GM23338 (cell line): Measurements from ENCODE around the gene NDUFB5. TPM values are rescaled to one million over a fixed set of nuclear protein-coding genes. Genes with fewer than 3 reads are reported as not detected.

Experiments
- ATAC-seq: fragments of 200-7000 bp; cut with Tn5 transposase; 3 replicates; pipeline ENCODE4 v1.9.1; 2020
- DNase-seq: peaks from one replicate; pipeline ENCODE4 v3.0.0-alpha.2; 2015; ENCODE audit warnings: low spot score
- H2AFZ ChIP-seq: fragments of 200-600 bp; sonication (generic); 2 replicates; pipeline ENCODE4 v1.8.0; 2016; ENCODE audit warnings: antibody characterized with exemption, mild to moderate bottlenecking, moderate library complexity
- H3F3A ChIP-seq: fragments of 200-600 bp; sonication (generic); replicated peaks from 2 replicates; pipeline ENCODE4 v1.8.0; 2017; ENCODE audit warnings: antibody characterized with exemption, mixed run types, low read depth
- H3K27ac ChIP-seq: fragments of 200-600 bp; sonication (generic); 2 replicates; pipeline ENCODE4 v1.6.1; 2016; ENCODE audit warnings: low read depth
- H3K27me3 ChIP-seq: fragments of 200-600 bp; sonication (generic); 2 replicates; pipeline ENCODE4 v1.8.0; 2016; ENCODE audit warnings: mild to moderate bottlenecking, mixed run types, moderate library complexity; ENCODE audit not compliant: insufficient read depth
- H3K36me3 ChIP-seq: fragments of 200-600 bp; sonication (generic); 2 replicates; pipeline ENCODE4 v1.8.0; 2016; ENCODE audit warnings: mild to moderate bottlenecking; ENCODE audit not compliant: insufficient read depth
- H3K4me1 ChIP-seq: fragments of 200-600 bp; sonication (generic); 2 replicates; pipeline ENCODE4 v1.8.0; 2016; ENCODE audit warnings: mild to moderate bottlenecking, moderate library complexity; ENCODE audit not compliant: insufficient read depth
- H3K4me2 ChIP-seq: fragments of 200-600 bp; sonication (generic); 2 replicates; pipeline ENCODE4 v1.7.1; 2017; ENCODE audit warnings: mixed run types
- H3K4me3 ChIP-seq: fragments of 200-600 bp; sonication (generic); 2 replicates; pipeline ENCODE4 v1.6.1; 2016; ENCODE audit warnings: mixed run types
- H3K79me2 ChIP-seq: fragments of 200-600 bp; sonication (generic); replicated peaks from 2 replicates; pipeline ENCODE4 v1.8.0; 2017; ENCODE audit warnings: mild to moderate bottlenecking; ENCODE audit not compliant: insufficient read depth
- H3K9me2 ChIP-seq: fragments of 200-600 bp; sonication (generic); 2 replicates; pipeline ENCODE4 v1.8.0; 2017; ENCODE audit not compliant: insufficient read depth
- H4K20me1 ChIP-seq: fragments of 200-600 bp; sonication (generic); replicated peaks from 2 replicates; pipeline ENCODE4 v1.8.0; 2017; ENCODE audit warnings: mild to moderate bottlenecking; ENCODE audit not compliant: insufficient read depth
- H3K27ac Mint-ChIP-seq: 2 replicates; pipeline ENCODE4 v1.8.0; 2020; ENCODE audit warnings: inconsistent platforms, mild to moderate bottlenecking, moderate library complexity, mixed read lengths
- H3K27me3 Mint-ChIP-seq: 3 replicates; pipeline ENCODE4 v1.8.0; 2022; ENCODE audit warnings: low read depth, mild to moderate bottlenecking, moderate library complexity, mixed read lengths, inconsistent platforms; ENCODE audit not compliant: insufficient read depth, poor library complexity
- H3K36me3 Mint-ChIP-seq: 3 replicates; pipeline ENCODE4 v1.8.0; 2021; ENCODE audit warnings: low read depth, mild to moderate bottlenecking, inconsistent platforms, moderate library complexity, mixed read lengths
- H3K4me1 Mint-ChIP-seq: 3 replicates; pipeline ENCODE4 v1.8.0; 2020; ENCODE audit warnings: mild to moderate bottlenecking, inconsistent platforms, mixed read lengths
- H3K4me3 Mint-ChIP-seq: 3 replicates; pipeline ENCODE4 v1.8.0; 2021; ENCODE audit warnings: moderate library complexity, mild to moderate bottlenecking, inconsistent platforms, mixed read lengths
- H3K9me3 Mint-ChIP-seq: 3 replicates; pipeline ENCODE4 v1.8.0; 2020; ENCODE audit warnings: moderate library complexity, mild to moderate bottlenecking, inconsistent platforms, mixed read lengths
- CREB1 ChIP-seq: fragments of 250-450 bp; sonication (Bioruptor Pico); IDR thresholded peaks from 2 replicates; pipeline ENCODE4 v1.5.0; 2020; ENCODE audit warnings: low read depth, mild to moderate bottlenecking, moderate library complexity
- EZH2 ChIP-seq: fragments of 200-600 bp; sonication (generic); IDR thresholded peaks from one replicate; pipeline ENCODE4 v1.8.0; 2017; ENCODE audit warnings: antibody characterized with exemption, mild to moderate bottlenecking, low read depth; ENCODE audit not compliant: unreplicated experiment
- EZH2phosphoT487 ChIP-seq: fragments of 200-600 bp; sonication (generic); IDR thresholded peaks from one replicate; pipeline ENCODE4 v1.8.1; 2018; ENCODE audit warnings: antibody characterized with exemption; ENCODE audit not compliant: unreplicated experiment
- JUNB ChIP-seq: IDR thresholded peaks from one replicate; pipeline ENCODE4 v1.6.1; 2016; ENCODE audit warnings: antibody characterized with exemption; ENCODE audit not compliant: unreplicated experiment
- NANOG ChIP-seq: IDR thresholded peaks from 2 replicates; pipeline ENCODE4 v1.6.1; 2016; ENCODE audit warnings: antibody characterized with exemption, borderline replicate concordance
- POLR2AphosphoS5 ChIP-seq: IDR thresholded peaks from 2 replicates; pipeline ENCODE4 v1.6.1; 2016; ENCODE audit warnings: antibody characterized with exemption, low read depth
- STAT1 ChIP-seq: IDR thresholded peaks from one replicate; pipeline ENCODE4 v1.6.1; 2016; ENCODE audit warnings: antibody characterized with exemption; ENCODE audit not compliant: unreplicated experiment
- ZNF114 ChIP-seq: fragments of 250-450 bp; sonication (Bioruptor Pico); IDR thresholded peaks from 2 replicates; pipeline ENCODE4 v1.5.0; 2020; ENCODE audit warnings: mild to moderate bottlenecking, moderate library complexity
- ZNF331 ChIP-seq: fragments of 250-450 bp; sonication (Bioruptor Pico); IDR thresholded peaks from 2 replicates; pipeline ENCODE4 v1.5.0; 2020; ENCODE audit warnings: low read depth, mild to moderate bottlenecking, moderate library complexity
- polyA plus RNA-seq: library from polyadenylated mRNA; unstranded; fragments of >200 nt; fragmentation: Nextera tagmentation; extraction: Ambion mirVana; gene quantifications from 2 replicates; pipeline ENCODE4 v1.2.1, GENCODE V29; 2016
- total RNA-seq: library from RNA; depleted of rRNA; stranded (reverse); fragments of >200 nt; shearing (Covaris generic); gene quantifications from 2 replicates; pipeline ENCODE4 v1.2.3, GENCODE V29; 2014
- TF ChIP-seq, protein P1 (sequence below): IDR thresholded peaks from one replicate; pipeline ENCODE4 v1.6.1; 2018; ENCODE audit warnings: antibody characterized with exemption; ENCODE audit not compliant: unreplicated experiment
- TF ChIP-seq, protein P2 (sequence below), 2 experiments: fragments of 200-600 bp in 1 of 2; sonication (generic) in 1 of 2; conservative IDR thresholded peaks; 2 replicates each; pipeline versions ENCODE4 v1.5.1 to v1.6.1; 2016 to 2017; ENCODE audit warnings: antibody characterized with exemption in 2 of 2, low read depth in 2 of 2, mild to moderate bottlenecking in 2 of 2, moderate library complexity in 1 of 2
- TF ChIP-seq, protein P3 (sequence below): IDR thresholded peaks from 2 replicates; pipeline ENCODE4 v1.6.1; 2016; ENCODE audit warnings: antibody characterized with exemption
- TF ChIP-seq, protein P4 (sequence below): fragments of 250-450 bp; sonication (Bioruptor Pico); IDR thresholded peaks from 2 replicates; pipeline ENCODE4 v1.5.0; 2020; ENCODE audit warnings: mild to moderate bottlenecking, moderate library complexity

Gene NDUFB5
- total and polyA plus RNA-seq, 2 experiments from 2014 or later, result 65.4 to 113 TPM

DNA sequence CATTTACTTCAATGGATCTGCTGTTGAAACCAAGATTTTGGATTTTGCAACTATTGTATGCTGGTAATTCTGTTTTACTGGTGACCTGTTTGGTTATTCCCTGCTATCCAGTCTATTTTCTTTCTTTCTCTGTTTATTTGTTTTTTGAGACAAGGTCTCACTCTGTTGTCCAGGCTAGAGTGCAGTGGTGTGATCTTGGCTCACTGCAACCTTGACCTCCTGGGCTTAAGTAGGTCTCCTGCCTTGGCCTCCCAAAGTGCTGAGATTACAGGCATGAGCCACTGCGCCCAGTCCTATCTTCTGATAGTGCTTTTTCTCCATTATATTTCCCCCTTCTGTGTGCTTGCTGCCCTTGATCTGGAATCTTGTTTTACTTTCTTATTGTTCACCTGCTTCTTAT is 63.8 kb downstream of the NDUFB5 start:
- peaks cover 100% of the 10 kb centered on the region for H3K79me2 ChIP-seq
- Mint-ChIP-seq H3K4me3 (no peak overlapping the region), H3K36me3 (no peaks in the 10 kb centered on the region; the same call in 2 of the 3 replicates), H3K27ac (no peak overlapping the region), H3K9me3 (no peaks in the 10 kb centered on the region), H3K27me3 (peaks cover 2% of the 10 kb centered on the region), H3K4me1 (peaks cover 40% of the 10 kb centered on the region)
- TF ChIP-seq NANOG, result no peak
- no peak for TF ChIP-seq EZH2phosphoT487
- no peak for TF ChIP-seq ZNF114 (CRISPR knock-in tag)
- no peak for TF ChIP-seq POLR2AphosphoS5
- no peak for TF ChIP-seq STAT1
- TF ChIP-seq EZH2, result no peak
- TF ChIP-seq, protein P1, sequence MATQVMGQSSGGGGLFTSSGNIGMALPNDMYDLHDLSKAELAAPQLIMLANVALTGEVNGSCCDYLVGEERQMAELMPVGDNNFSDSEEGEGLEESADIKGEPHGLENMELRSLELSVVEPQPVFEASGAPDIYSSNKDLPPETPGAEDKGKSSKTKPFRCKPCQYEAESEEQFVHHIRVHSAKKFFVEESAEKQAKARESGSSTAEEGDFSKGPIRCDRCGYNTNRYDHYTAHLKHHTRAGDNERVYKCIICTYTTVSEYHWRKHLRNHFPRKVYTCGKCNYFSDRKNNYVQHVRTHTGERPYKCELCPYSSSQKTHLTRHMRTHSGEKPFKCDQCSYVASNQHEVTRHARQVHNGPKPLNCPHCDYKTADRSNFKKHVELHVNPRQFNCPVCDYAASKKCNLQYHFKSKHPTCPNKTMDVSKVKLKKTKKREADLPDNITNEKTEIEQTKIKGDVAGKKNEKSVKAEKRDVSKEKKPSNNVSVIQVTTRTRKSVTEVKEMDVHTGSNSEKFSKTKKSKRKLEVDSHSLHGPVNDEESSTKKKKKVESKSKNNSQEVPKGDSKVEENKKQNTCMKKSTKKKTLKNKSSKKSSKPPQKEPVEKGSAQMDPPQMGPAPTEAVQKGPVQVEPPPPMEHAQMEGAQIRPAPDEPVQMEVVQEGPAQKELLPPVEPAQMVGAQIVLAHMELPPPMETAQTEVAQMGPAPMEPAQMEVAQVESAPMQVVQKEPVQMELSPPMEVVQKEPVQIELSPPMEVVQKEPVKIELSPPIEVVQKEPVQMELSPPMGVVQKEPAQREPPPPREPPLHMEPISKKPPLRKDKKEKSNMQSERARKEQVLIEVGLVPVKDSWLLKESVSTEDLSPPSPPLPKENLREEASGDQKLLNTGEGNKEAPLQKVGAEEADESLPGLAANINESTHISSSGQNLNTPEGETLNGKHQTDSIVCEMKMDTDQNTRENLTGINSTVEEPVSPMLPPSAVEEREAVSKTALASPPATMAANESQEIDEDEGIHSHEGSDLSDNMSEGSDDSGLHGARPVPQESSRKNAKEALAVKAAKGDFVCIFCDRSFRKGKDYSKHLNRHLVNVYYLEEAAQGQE, result no peak
- no peak for TF ChIP-seq ZNF331 (CRISPR knock-in tag)
- TF ChIP-seq, protein P2, sequence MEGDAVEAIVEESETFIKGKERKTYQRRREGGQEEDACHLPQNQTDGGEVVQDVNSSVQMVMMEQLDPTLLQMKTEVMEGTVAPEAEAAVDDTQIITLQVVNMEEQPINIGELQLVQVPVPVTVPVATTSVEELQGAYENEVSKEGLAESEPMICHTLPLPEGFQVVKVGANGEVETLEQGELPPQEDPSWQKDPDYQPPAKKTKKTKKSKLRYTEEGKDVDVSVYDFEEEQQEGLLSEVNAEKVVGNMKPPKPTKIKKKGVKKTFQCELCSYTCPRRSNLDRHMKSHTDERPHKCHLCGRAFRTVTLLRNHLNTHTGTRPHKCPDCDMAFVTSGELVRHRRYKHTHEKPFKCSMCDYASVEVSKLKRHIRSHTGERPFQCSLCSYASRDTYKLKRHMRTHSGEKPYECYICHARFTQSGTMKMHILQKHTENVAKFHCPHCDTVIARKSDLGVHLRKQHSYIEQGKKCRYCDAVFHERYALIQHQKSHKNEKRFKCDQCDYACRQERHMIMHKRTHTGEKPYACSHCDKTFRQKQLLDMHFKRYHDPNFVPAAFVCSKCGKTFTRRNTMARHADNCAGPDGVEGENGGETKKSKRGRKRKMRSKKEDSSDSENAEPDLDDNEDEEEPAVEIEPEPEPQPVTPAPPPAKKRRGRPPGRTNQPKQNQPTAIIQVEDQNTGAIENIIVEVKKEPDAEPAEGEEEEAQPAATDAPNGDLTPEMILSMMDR (conservative IDR thresholded peaks at IDR 0.05; ENCODE audit: low read depth in 2 of 2), result no peak
- TF ChIP-seq, protein P3, sequence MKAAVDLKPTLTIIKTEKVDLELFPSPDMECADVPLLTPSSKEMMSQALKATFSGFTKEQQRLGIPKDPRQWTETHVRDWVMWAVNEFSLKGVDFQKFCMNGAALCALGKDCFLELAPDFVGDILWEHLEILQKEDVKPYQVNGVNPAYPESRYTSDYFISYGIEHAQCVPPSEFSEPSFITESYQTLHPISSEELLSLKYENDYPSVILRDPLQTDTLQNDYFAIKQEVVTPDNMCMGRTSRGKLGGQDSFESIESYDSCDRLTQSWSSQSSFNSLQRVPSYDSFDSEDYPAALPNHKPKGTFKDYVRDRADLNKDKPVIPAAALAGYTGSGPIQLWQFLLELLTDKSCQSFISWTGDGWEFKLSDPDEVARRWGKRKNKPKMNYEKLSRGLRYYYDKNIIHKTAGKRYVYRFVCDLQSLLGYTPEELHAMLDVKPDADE, result no peak
- TF ChIP-seq, protein P4, sequence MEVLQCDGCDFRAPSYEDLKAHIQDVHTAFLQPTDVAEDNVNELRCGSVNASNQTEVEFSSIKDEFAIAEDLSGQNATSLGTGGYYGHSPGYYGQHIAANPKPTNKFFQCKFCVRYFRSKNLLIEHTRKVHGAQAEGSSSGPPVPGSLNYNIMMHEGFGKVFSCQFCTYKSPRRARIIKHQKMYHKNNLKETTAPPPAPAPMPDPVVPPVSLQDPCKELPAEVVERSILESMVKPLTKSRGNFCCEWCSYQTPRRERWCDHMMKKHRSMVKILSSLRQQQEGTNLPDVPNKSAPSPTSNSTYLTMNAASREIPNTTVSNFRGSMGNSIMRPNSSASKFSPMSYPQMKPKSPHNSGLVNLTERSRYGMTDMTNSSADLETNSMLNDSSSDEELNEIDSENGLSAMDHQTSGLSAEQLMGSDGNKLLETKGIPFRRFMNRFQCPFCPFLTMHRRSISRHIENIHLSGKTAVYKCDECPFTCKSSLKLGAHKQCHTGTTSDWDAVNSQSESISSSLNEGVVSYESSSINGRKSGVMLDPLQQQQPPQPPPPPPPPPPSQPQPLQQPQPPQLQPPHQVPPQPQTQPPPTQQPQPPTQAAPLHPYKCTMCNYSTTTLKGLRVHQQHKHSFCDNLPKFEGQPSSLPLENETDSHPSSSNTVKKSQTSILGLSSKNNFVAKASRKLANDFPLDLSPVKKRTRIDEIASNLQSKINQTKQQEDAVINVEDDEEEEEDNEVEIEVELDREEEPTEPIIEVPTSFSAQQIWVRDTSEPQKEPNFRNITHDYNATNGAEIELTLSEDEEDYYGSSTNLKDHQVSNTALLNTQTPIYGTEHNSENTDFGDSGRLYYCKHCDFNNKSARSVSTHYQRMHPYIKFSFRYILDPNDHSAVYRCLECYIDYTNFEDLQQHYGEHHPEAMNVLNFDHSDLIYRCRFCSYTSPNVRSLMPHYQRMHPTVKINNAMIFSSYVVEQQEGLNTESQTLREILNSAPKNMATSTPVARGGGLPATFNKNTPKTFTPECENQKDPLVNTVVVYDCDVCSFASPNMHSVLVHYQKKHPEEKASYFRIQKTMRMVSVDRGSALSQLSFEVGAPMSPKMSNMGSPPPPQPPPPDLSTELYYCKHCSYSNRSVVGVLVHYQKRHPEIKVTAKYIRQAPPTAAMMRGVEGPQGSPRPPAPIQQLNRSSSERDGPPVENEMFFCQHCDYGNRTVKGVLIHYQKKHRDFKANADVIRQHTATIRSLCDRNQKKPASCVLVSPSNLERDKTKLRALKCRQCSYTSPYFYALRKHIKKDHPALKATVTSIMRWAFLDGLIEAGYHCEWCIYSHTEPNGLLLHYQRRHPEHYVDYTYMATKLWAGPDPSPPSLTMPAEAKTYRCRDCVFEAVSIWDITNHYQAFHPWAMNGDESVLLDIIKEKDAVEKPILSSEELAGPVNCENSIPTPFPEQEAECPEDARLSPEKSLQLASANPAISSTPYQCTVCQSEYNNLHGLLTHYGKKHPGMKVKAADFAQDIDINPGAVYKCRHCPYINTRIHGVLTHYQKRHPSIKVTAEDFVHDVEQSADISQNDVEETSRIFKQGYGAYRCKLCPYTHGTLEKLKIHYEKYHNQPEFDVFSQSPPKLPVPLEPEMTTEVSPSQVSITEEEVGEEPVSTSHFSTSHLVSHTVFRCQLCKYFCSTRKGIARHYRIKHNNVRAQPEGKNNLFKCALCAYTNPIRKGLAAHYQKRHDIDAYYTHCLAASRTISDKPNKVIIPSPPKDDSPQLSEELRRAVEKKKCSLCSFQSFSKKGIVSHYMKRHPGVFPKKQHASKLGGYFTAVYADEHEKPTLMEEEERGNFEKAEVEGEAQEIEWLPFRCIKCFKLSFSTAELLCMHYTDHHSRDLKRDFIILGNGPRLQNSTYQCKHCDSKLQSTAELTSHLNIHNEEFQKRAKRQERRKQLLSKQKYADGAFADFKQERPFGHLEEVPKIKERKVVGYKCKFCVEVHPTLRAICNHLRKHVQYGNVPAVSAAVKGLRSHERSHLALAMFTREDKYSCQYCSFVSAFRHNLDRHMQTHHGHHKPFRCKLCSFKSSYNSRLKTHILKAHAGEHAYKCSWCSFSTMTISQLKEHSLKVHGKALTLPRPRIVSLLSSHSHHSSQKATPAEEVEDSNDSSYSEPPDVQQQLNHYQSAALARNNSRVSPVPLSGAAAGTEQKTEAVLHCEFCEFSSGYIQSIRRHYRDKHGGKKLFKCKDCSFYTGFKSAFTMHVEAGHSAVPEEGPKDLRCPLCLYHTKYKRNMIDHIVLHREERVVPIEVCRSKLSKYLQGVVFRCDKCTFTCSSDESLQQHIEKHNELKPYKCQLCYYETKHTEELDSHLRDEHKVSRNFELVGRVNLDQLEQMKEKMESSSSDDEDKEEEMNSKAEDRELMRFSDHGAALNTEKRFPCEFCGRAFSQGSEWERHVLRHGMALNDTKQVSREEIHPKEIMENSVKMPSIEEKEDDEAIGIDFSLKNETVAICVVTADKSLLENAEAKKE (CRISPR knock-in tag), result no peak
- TF ChIP-seq JUNB, result no peak
- TF ChIP-seq CREB1, result no peak
- peaks cover 38% of the 10 kb centered on the region for H4K20me1 ChIP-seq
- no peaks in the 10 kb centered on the region for H3K36me3 ChIP-seq
- no peak for ATAC-seq
- H3K27ac ChIP-seq, result no peak overlapping the region
- peaks cover 25% of the 10 kb centered on the region for H3K4me1 ChIP-seq
- no peak for DNase-seq
- H3K27me3 ChIP-seq, result no peaks in the 10 kb centered on the region
- no peak overlapping the region for H2AFZ ChIP-seq
- no peak overlapping the region for H3K4me2 ChIP-seq
- H3F3A ChIP-seq, result no peaks in the 10 kb centered on the region
- no peaks in the 10 kb centered on the region for H3K9me2 ChIP-seq
- no peak overlapping the region for H3K4me3 ChIP-seq
